ENCODE data around the gene PIGK.
"Not testable (repeated sequence)": the region's sequence is repeated elsewhere in the genome, so short reads cannot be mapped to it uniquely, and the experiment has no call there.

PIGK gene

DNA sequence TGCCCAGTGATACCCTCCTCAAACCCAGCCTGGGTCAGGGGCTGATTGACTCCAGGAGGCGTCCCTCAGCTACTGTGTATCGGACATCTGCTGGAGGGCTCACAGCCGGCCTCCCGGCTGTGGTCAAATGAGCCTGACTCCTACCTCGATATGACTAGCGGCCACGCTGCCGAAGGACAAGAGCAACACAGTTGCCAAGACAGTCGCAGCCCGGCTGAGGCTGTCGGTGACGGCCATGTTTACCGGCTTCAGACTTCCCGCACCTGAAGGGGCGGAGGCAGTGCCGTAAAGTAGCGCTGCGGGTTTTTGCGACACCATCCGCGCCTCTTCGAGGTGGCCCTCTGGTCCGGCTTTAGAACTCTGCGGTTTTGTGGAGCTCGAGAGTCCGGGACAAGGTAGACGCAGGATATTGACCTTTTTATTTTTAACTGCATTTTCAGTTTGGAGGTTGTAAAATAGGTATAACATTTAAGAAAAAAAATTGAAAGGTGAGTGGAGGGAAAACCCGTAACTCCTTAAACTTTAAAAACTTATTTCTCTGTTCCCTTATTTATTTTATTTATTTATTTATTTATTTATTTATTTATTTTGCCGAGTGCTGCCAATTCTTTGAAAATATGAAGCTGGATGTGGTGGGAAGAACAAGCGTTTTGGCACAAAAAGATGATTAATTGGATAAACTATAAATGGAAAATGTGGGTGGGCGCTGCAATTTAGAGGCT lies at the start of gene PIGK:
Gene PIGK, minus strand, starts transcription at position 265 of the 722 bp plus-strand sequence. Its CDS starts 28 bp downstream, at position 237.
- DNase-seq: peak; percentile 92

DNA sequence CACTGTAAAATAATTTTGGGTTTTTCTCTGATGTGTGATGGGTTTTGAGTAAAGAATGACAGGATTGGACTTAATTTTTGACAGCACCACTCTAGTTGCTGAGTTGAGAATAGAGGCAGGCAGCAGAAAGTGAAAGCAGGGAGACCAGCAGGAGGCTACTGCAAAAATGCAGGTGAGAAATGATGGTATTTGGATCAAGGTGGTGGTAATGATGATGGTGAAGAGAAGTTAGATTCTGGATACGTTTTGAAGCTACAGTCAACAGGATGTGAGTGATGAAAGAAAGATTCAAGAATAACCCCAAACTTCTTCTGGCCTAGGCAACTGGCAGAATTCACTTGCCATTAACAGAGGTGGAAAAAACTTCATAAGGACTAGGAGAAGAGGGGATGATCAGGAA lies 47.8 kb upstream of the PIGK start:
- DNase-seq: no peak

GRCh38 chr1:77265180-77265579 lies 46.0 kb upstream of the PIGK start:
- no peak for DNase-seq

DNA sequence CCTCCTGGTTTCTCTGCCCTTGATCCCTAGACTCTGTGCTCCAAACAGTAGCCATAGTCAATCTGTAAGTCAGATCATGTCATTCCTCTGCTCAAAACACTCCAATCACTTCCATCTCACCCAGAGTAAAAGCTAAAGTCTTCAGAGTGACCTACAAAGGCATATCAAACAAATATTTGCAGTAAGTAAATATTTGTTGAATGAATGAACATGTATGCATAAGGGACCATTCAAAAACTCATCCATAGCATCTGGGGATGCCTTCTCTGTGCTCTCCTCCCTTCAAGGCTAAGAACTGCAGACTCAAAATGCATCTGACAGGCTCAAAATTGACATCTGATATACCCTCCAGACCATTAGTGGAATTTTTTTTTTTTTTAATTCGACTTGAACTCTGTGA lies 44.5 kb upstream of the PIGK start:
- no peak for DNase-seq

GRCh38 chr1:77253211-77253610 lies 34.0 kb upstream of the PIGK start:
- DNase-seq: no peak

- no peak for DNase-seq
Observed at GRCh38 chr1:77250126-77250525, 30.9 kb upstream of the PIGK start.

- no peak for DNase-seq
Observed at GRCh38 chr1:77245830-77246229, 26.6 kb upstream of the PIGK start.

DNA sequence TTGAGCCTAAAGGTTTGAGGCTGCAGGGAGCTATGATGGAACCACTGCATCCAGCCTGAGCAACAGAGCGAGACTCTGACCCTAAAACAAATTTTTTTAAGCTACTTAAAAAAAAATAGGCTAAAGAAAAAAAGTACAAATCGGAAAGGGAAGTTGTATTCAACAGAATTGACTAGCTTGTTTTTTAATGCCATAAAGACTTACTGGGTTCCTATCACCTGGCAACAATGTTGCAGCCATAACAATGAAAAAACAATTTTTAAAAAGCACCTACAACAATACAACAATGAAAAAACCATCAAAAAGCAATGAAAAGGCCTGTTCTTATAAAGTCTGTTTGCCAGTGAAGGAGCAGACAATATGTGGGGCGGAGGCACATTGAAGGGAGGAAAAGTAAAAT lies 20.1 kb upstream of the PIGK start:
- no peak for DNase-seq

- no peak for DNase-seq
Observed at GRCh38 chr1:77238462-77238861, 19.2 kb upstream of the PIGK start.

- no peak for DNase-seq
Observed at GRCh38 chr1:77234943-77235342, 15.7 kb upstream of the PIGK start.

GRCh38 chr1:77234096-77234495 lies 14.9 kb upstream of the PIGK start:
- DNase-seq: no peak

DNA sequence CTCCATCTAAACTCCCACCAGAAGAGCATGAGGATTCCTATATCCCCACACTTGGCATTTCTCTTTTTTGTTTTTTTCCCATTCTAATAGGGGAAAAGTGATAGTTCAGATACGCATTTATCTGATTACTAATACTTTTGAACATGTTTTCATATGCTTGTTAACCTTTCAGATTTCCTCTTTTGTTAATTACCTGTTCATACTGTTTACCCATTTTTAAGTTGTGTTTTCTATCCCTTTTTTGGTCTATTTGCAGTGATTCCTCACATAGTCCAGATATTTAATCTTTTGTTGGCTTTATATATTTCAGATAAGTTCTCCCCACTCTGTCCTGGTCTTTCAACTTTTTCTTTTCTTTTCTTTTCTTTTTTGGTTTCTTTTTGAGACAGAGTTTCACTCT lies 13.6 kb upstream of the PIGK start:
- no peak for DNase-seq

DNA sequence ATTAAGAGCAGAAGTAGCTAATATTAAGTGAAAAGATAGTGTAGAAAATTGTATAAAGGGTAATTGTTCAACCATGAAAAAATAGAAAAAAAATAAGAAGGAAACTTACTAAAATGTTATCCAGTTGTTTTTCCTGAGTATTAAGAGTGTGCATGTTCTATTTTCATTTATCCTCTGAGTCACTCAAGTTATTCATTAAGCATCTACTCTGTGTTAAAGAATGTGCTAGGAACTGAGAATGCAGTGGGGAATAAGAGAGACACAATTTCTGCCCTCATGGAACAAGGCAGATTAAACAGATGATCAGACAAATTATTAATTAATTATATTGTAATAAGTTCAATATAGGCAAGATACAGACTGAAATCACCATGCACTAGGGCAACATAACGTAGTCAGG lies 10.8 kb upstream of the PIGK start:
- DNase-seq: no peak

GRCh38 chr1:77228836-77229235 lies 9.6 kb upstream of the PIGK start:
- no peak for DNase-seq

GRCh38 chr1:77227381-77227780 lies 8.2 kb upstream of the PIGK start:
- no peak for DNase-seq

DNA sequence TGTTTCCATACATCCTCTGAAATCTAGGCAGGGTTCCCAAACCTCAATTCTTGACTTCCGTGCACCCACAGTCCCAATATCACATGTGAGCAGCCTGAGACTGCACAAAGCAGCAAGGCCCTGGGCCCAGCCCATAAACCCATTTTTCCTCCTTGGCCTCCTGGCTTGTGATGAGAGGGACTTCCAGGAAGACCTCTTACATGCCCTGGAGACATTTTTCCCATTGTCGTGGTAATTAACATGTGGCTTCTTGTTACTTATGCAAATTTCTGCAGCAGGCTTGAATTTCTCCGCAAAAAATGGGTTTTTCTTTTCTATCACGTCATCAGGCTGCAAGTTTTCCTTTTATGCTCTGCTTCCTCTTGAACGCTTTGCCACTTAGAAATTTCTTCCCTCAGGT lies 3.3 kb upstream of the PIGK start:
- no peak for DNase-seq

DNA sequence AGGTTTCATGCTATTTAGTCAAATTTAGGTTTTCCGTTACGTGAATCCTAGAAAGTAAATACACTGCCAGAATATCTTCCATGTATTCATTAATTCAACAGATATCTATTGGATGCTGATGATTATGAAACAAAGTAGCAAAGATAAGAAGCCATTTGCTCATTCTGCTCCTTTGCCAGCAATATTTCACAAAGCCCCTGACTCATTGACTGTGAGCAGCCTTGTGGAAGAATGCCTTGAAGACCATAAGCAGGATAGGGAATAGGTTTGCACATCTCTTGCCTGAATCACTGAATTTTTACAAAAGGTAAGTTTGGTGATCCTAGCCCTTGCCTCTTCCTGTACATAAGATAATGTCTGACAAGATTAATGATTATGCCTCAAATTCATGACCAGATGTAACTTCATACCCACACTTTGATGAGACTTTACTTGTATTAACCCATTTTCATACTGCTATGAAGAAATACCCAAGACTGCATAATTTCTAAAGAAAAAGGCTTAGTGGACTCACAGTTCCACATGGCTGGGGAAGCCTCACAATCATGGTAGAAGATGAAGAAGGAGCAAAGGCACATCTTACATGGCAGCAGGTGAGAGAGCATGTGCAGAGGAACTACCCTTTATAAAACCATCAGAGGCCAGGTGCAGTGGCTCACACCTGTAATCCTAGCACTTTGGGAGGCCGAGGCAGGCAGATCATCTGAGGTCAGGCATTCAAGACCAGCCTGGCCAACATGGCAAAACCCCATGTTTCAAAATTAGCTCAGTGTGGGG lies 1.6 kb upstream of the PIGK start:
- no peak for DNase-seq

DNA sequence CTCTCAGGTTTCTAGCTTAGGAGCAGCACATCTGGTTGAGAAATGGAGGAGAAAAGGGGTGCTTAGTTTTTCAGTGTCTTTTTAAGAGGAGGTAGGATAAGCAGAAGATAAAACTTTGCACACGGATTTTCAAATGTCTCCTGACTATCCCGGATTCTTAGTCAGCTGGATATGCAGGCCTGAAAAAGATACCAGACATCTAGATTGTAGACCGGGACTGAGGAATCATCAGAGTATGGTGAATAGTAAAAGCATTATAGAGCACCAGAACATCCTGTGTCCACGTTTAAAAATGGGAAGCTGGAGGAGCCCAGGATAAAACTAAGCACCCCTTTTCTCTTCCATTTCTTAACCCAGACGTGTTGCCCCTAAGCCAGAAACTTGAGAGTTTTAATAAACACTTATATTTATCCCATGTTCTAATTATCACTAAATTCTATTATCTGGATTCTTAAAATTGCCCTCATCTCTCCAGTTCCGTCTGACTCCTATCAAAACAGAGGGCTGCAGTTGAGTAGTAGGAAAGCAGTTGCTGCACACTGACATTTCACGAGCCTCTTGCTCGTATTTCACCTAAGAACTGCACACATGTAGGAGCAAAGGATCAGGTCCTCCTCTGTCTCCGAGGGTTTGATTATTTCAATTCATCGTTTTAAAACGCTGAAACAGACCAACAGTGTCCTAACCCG lies 609 bp downstream of the PIGK start:
- DNase-seq: peak; percentile 28

GRCh38 chr1:77204043-77204442 lies 15.2 kb downstream of the PIGK start:
- not testable (repeated sequence) for DNase-seq

- no peak for DNase-seq
Observed at GRCh38 chr1:77202751-77203150, 16.5 kb downstream of the PIGK start.

- DNase-seq: no peak
Observed at GRCh38 chr1:77200806-77201205, 18.4 kb downstream of the PIGK start.

DNA sequence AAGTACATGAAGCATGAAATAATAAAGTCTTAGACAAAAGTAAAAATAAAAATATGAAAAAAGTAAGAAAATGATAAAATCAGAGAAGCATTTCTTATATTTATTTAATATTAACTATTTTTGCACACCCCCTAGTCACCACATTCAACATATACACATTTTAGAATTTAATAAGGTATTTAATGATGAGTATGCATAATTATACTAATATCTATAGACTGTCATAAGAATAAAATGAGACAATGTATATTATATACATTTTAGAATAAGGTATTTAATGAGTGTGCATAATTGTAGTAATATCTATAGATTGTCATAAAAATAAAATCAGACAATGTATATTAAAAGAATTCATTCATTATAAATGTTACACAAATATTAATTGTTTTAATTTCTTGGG lies 18.9 kb downstream of the PIGK start:
- no peak for DNase-seq

GRCh38 chr1:77197351-77197750 lies 21.9 kb downstream of the PIGK start:
- no peak for DNase-seq

- no peak for DNase-seq
Observed at GRCh38 chr1:77193951-77194350, 25.3 kb downstream of the PIGK start.

Data from NCI-H345 (cell line).